ENCODE data around the gene SAGE1.
"Not testable (repeated sequence)": the region's sequence is repeated elsewhere in the genome, so short reads cannot be mapped to it uniquely, and the experiment has no call there.

Gene SAGE1

DNA sequence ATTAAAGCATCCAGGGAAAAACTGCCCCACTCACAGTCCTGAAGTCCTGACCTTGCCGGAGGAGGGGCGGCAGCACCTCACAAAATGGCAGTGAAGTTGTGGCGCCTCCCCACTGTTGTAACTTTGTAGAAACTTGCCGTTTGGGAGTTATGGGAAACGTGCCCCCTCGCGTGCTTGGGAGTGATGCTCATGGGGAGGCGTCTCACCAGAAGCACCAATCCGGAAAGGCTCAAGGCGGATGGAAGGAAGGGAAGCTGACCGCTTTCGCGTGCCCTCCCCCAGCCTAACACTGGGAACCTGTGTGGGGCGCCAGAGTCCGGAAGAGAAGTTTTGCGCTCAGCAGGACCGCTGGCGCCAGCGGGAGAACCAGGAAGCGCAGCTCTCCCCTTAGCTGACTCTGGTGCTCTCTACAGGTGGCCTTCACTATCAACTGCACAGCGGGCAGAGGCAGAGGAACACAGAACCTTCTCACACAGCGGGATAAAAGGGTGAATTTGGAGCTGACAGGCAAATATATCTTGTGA, at the start of gene SAGE1, which contains the start of gene CT45A10:
Gene SAGE1 (plus strand): TSS at position 423 of the 524 bp plus-strand sequence. CDS start 2,527 bp downstream, outside the sequence.
Gene CT45A10 (minus strand): TSS at position 151 of the 524 bp plus-strand sequence. CDS start 8,100 bp downstream, outside the sequence.
- DNase-seq (ENCODE audit: low read depth in 2 of 2), result no peak

DNA sequence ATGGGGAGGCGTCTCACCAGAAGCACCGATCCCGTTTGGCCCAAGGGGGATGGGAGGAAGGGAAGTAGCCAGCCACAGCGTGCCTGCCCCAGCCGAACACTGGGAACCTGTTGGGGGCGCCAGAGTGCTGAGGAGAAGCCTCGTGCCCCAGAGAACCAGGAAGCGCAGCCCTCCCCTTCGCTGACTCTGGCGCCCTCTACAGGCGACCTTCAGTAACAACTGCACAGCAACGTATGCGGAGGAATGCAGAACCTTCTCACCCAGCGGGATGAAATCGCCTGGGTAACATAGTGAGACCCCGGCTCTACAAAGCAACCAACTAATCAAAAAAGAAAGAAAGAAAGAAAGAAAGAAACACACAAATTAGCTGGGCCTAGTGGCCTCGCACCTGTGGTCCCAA, 39.1 kb upstream of the SAGE1 start, which contains the start of gene CT45A8:
Gene CT45A8 (minus strand): TSS at position 101 of the 400 bp plus-strand sequence. CDS start 3,755 bp downstream, outside the sequence.
- DNase-seq (ENCODE audit: low read depth in 2 of 2), result not testable (repeated sequence)

DNA sequence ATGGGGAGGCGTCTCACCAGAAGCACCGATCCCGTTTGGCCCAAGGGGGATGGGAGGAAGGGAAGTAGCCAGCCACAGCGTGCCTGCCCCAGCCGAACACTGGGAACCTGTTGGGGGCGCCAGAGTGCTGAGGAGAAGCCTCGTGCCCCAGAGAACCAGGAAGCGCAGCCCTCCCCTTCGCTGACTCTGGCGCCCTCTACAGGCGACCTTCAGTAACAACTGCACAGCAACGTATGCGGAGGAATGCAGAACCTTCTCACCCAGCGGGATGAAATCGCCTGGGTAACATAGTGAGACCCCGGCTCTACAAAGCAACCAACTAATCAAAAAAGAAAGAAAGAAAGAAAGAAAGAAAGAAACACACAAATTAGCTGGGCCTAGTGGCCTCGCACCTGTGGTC, 21.8 kb upstream of the SAGE1 start, which contains the start of gene CT45A9:
Gene CT45A9 (minus strand): TSS at position 101 of the 400 bp plus-strand sequence. CDS start 3,751 bp downstream, outside the sequence.
- not testable (repeated sequence) for DNase-seq (ENCODE audit: low read depth in 2 of 2)

GRCh38 chrX:135882741-135883140, 10.8 kb upstream of the SAGE1 start:
- DNase-seq (ENCODE audit: low read depth in 2 of 2), result not testable (repeated sequence)

- not testable (repeated sequence) for DNase-seq (ENCODE audit: low read depth in 2 of 2)
Measured at GRCh38 chrX:135888230-135888629, 5.3 kb upstream of the SAGE1 start.

- DNase-seq (ENCODE audit: low read depth in 2 of 2), result peak; percentile 29 to 45
Measured at GRCh38 chrX:135888976-135889375, 4.5 kb upstream of the SAGE1 start.

- no peak for DNase-seq (ENCODE audit: low read depth in 2 of 2)
Measured at GRCh38 chrX:135890087-135890585, 3.4 kb upstream of the SAGE1 start.

- DNase-seq (ENCODE audit: low read depth in 2 of 2), result no peak
Measured at GRCh38 chrX:135892781-135893180, 735 bp upstream of the SAGE1 start.

GRCh38 chrX:135910251-135910650, 16.7 kb downstream of the SAGE1 start:
- DNase-seq (ENCODE audit: low read depth in 2 of 2), result no peak

DNA sequence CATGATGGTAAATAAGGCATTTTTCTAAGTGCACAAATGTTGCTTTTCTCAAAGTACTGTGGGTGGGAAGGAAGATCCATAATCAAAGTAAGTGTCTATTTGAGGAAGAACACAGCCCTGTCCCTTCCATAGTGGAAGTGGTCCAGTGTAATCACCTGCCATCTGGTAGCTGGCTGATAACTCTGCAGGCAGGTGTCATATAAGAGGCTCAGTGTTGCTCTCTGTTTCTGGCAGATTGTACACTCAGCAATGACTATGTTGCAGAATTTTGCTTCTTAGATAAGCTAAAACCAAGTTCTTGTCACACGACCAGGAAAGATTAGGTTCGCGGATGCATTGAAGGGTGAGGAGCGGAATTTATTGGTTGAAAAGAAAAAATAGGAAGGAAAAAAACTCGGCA, 20.9 kb downstream of the SAGE1 start:
- no peak for DNase-seq (ENCODE audit: low read depth in 2 of 2)

- DNase-seq (ENCODE audit: low read depth in 2 of 2), result not testable (repeated sequence)
Measured at GRCh38 chrX:135920516-135920915, 27.0 kb downstream of the SAGE1 start.

- DNase-seq (ENCODE audit: low read depth in 2 of 2), result no peak
Measured at GRCh38 chrX:135923353-135923752, 29.8 kb downstream of the SAGE1 start.

GRCh38 chrX:135927897-135928296, 34.4 kb downstream of the SAGE1 start:
- DNase-seq (ENCODE audit: low read depth in 2 of 2), result no peak

DNA sequence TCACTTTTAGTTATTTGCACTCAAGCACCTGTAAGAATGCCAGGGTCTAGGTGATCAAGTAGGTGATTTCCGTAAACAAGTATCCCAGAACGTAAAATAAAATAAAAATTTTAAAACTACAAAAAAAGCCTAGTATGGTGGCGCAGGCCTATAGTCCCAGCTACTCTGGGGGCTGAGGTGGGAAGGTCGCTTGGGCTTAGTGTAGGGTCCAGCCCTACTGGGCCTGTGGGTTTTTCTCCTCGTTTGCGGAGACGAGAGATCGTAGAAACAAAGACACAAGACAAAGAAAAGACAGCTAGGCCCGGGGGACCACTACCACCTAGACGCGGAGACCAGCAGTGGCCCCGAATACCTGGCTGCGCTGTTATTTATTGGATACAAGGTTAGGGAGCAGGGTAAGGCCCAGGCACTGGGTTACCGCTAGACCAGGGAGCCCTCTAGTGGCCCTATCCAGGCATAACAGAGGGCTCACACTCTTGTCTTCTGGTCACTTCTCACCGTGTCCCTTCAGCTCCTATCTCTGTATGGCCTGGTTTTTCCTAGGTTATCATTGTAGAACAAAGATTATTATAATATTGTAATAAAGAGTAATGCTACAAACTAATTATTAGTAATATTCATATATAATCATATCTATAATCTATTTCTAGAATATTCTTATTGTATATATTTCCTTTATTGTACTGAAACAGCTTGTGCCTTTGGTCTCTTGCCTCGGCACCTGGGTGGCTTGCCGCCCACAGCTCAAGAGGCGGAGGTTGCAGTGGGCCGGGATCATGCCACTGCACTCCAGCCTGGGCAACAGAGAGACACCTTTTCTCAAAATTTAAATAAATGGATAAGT, 38.4 kb downstream of the SAGE1 start:
- DNase-seq (ENCODE audit: low read depth in 2 of 2), result peak; percentile 16 to 32

DNA sequence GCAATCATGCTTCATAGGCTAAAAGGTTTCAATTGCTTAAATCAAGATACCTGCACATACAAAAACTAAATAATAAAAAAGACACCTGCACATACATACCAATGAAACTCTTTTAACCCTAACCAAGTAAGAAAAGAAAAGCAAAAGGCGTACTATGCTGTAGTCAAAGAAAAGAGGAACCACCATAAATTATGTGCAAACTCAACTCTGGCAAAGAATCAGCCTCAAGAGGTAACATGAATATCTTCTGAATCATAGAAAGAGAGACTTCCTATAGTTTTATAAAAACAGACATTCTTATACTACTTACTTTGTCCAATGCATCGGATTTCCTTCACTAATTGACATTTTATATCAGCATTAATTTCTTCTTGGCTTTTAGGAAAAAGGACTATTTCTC, 51.0 kb downstream of the SAGE1 start:
- DNase-seq (ENCODE audit: low read depth in 2 of 2), result no peak

DNA sequence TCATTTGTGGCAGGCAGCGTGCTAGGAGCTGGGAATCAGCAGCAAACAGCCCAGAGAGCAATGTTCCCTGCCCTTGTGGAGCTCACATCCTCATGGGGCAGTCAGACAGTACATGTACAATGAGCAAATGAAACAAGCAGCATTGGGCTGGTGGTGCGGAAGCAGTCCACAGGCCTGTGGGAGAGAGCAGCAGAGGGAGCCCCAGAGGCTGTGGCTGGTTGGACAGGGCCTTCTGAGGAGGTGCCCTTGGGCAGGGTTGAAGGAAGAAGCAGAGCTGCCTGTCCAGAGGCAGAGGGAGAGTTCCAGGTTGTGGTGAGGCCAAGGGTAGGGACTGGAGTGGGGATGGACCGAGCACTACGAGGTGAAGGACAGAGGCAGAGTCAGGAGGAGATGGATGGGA, 57.8 kb downstream of the SAGE1 start:
- no peak for DNase-seq (ENCODE audit: low read depth in 2 of 2)
